Measurements from ENCODE around the gene EPC1.

GRCh38 chr10:32373496-32373895 is 26.5 kb upstream of the EPC1 start:
- TF ChIP-seq POLR2A (IDR thresholded peaks at IDR 0.05) (no peak), CTCF (IDR thresholded peaks at IDR 0.05 in 8 of 11, conservative IDR thresholded peaks at IDR 0.05 in 3 of 11) (no peak)
